ENCODE results near the gene TMEM175.

DNA sequence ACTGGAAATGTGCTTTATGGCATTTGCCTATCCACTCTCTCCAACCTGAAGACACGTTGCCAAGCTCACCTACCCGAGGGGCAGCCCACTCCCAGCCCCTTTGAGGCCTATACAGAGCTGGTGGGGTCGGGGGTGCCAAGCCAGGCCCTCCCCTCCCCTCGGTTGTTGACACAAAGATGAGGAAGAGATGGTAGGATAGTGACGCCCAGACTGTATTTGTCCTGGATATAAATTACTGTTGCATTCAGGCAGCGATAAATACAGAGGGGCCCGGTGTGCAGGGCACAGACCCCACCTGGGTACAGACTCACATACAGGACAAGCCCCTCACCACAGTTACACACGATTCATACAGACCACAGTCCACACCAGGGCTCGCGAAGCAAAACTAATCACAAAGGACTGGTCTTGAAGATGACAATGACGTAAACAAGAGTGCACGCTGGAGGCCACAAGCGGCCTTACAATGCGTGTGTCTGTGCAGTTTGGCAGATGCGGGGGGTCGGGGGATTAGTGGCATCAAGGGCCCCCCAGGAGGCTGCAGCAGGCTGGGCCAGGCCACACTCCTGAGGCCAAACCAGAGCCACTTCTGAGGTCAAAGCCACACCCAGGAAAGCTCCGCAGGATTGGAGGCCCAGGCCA lies 26.6 kb downstream of the TMEM175 start:
- TF ChIP-seq, protein P1, sequence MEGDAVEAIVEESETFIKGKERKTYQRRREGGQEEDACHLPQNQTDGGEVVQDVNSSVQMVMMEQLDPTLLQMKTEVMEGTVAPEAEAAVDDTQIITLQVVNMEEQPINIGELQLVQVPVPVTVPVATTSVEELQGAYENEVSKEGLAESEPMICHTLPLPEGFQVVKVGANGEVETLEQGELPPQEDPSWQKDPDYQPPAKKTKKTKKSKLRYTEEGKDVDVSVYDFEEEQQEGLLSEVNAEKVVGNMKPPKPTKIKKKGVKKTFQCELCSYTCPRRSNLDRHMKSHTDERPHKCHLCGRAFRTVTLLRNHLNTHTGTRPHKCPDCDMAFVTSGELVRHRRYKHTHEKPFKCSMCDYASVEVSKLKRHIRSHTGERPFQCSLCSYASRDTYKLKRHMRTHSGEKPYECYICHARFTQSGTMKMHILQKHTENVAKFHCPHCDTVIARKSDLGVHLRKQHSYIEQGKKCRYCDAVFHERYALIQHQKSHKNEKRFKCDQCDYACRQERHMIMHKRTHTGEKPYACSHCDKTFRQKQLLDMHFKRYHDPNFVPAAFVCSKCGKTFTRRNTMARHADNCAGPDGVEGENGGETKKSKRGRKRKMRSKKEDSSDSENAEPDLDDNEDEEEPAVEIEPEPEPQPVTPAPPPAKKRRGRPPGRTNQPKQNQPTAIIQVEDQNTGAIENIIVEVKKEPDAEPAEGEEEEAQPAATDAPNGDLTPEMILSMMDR (IDR thresholded peaks at IDR 0.05) = no peak
- TF ChIP-seq POLR2AphosphoS5 (IDR thresholded peaks at IDR 0.05) = no peak
- no peak for TF ChIP-seq EP300 (IDR thresholded peaks at IDR 0.05)
